H1 (cell line): ENCODE measurements around the gene POLE4. TPM values are rescaled to one million over a fixed set of nuclear protein-coding genes. Genes with fewer than 3 reads are reported as not detected.

Experiments
- CTCF ChIA-PET: fragments of 300-600 bp; sonication (Branson Sonifier 250); formaldehyde crosslinking; loops from one replicate; lab custom pipeline; 2021; ENCODE audit not compliant: partially characterized antibody; lab: Charles Lee
- POLR2A ChIA-PET: fragments of 300-600 bp; sonication (Branson Sonifier 250); formaldehyde crosslinking; loops from one replicate; lab custom pipeline; 2021; ENCODE audit warnings: inconsistent platforms; ENCODE audit not compliant: partially characterized antibody; lab: Charles Lee
- DNase-seq, 2 experiments: peaks; one replicate each; pipeline versions ENCODE4 v3.0.0 to v3.0.0-alpha.2; 2010 to 2022; ENCODE audit warnings: low spot score in 2 of 2, low read depth in 1 of 2, mixed read lengths in 1 of 2
- FAIRE-seq: peaks from 2 replicates; lab custom pipeline; 2011; peaks lifted over from hg19 to GRCh38; lab: Jason Lieb, UNC
- H2AFZ ChIP-seq: 2 replicates; pipeline ENCODE4 v1.8.1; 2012; ENCODE audit warnings: low read length, inconsistent platforms
- H2AK5ac ChIP-seq: 2 replicates; pipeline ENCODE4 v1.6.1; 2013; ENCODE audit warnings: low read depth, low read length
- H2BK120ac ChIP-seq: replicated peaks from 2 replicates; pipeline ENCODE3; 2013; ENCODE audit warnings: low read depth, low read length, inconsistent platforms
- H2BK12ac ChIP-seq: 2 replicates; pipeline ENCODE4 v1.6.1; 2013; ENCODE audit warnings: low read depth, low read length
- H2BK15ac ChIP-seq: 2 replicates; pipeline ENCODE4 v1.6.1; 2013; ENCODE audit warnings: low read length
- H2BK20ac ChIP-seq: 2 replicates; pipeline ENCODE4 v1.6.1; 2013; ENCODE audit warnings: low read length
- H2BK5ac ChIP-seq: 2 replicates; pipeline ENCODE4 v1.6.1; 2013; ENCODE audit warnings: low read depth, low read length
- H3K14ac ChIP-seq: 2 replicates; pipeline ENCODE4 v1.6.1; 2013; ENCODE audit warnings: inconsistent platforms; ENCODE audit not compliant: insufficient read length
- H3K18ac ChIP-seq: 2 replicates; pipeline ENCODE4 v1.6.1; 2013; ENCODE audit warnings: low read length; ENCODE audit errors: extremely low read depth
- H3K23ac ChIP-seq: 2 replicates; pipeline ENCODE4 v1.6.1; 2013; ENCODE audit warnings: inconsistent platforms; ENCODE audit not compliant: insufficient read length
- H3K23me2 ChIP-seq: 2 replicates; pipeline ENCODE4 v1.6.1; 2013; ENCODE audit warnings: low read depth, low read length
- H3K27ac ChIP-seq: 2 replicates; pipeline ENCODE4 v1.6.1; 2011; ENCODE audit warnings: low read depth, low read length, inconsistent platforms
- H3K27me3 ChIP-seq, 4 experiments: replicated peaks in 1 of 4; 1 replicate in 1 of 4; 2 replicates in 3 of 4; pipeline versions ENCODE4 v1.6.1 to v1.8.1; 2011 to 2013; ENCODE audit warnings: low read length in 3 of 4, mild to moderate bottlenecking in 3 of 4, inconsistent platforms in 2 of 4, mixed read lengths in 2 of 4, moderate library complexity in 1 of 4; ENCODE audit not compliant: control insufficient read depth in 3 of 4, insufficient read depth in 3 of 4; ENCODE audit errors: extremely low read depth in 1 of 4
- H3K36me3 ChIP-seq, 4 experiments: 2 replicates each; pipeline versions ENCODE4 v1.6.1 to v1.8.1; 2011 to 2013; ENCODE audit warnings: mild to moderate bottlenecking in 4 of 4, low read length in 3 of 4, moderate library complexity in 2 of 4, control low read depth in 1 of 4, inconsistent platforms in 1 of 4; ENCODE audit not compliant: insufficient read depth in 4 of 4, control insufficient read depth in 2 of 4
- H3K4ac ChIP-seq: replicated peaks from 2 replicates; pipeline ENCODE3; 2013; ENCODE audit warnings: low read length, low read depth, mixed read lengths, inconsistent platforms; ENCODE audit not compliant: insufficient read length
- H3K4me1 ChIP-seq, 4 experiments: replicated peaks in 1 of 4; 1 replicate in 1 of 4; 2 replicates in 3 of 4; pipeline versions ENCODE4 v1.6.1 to v1.8.1; 2011 to 2013; ENCODE audit warnings: low read length in 3 of 4, inconsistent platforms in 2 of 4, mixed read lengths in 1 of 4; ENCODE audit not compliant: insufficient read depth in 4 of 4, control insufficient read depth in 3 of 4
- H3K4me2 ChIP-seq, 2 experiments: 2 replicates each; pipeline versions ENCODE4 v1.6.1 to v1.8.1; 2011 to 2013; ENCODE audit warnings: low read depth in 2 of 2, low read length in 2 of 2, control low read depth in 1 of 2, inconsistent platforms in 1 of 2, mild to moderate bottlenecking in 1 of 2; ENCODE audit not compliant: insufficient read depth in 1 of 2
- H3K4me3 ChIP-seq, 4 experiments: fragments of 200-600, 300-600 bp in 1 of 4; sonication (generic), shearing (Covaris generic), sonication (Bioruptor Twin) in 1 of 4; 2 replicates each; pipeline versions ENCODE4 v1.5.1 to v1.8.1; 2011 to 2016; ENCODE audit warnings: low read length in 4 of 4, low read depth in 3 of 4, control low read depth in 2 of 4, inconsistent platforms in 2 of 4, mild to moderate bottlenecking in 2 of 4, mixed read lengths in 1 of 4, moderate library complexity in 1 of 4; ENCODE audit not compliant: insufficient read depth in 2 of 4; ENCODE audit errors: extremely low read depth in 1 of 4
- H3K56ac ChIP-seq: replicated peaks from 2 replicates; pipeline ENCODE3; 2013; ENCODE audit warnings: low read depth, mild to moderate bottlenecking, mixed read lengths, low read length, inconsistent platforms; ENCODE audit not compliant: insufficient read length
- H3K79me1 ChIP-seq: 2 replicates; pipeline ENCODE4 v1.6.1; 2013; ENCODE audit warnings: low read depth, low read length, control low read depth
- H3K79me2 ChIP-seq, 2 experiments: 2 replicates each; pipeline versions ENCODE4 v1.6.1 to v1.8.1; 2012 to 2013; ENCODE audit warnings: low read length in 2 of 2, mild to moderate bottlenecking in 2 of 2, inconsistent platforms in 1 of 2; ENCODE audit not compliant: insufficient read depth in 2 of 2, control insufficient read depth in 1 of 2
- H3K9ac ChIP-seq, 4 experiments: replicated peaks in 1 of 4; 1 replicate in 1 of 4; 2 replicates in 3 of 4; pipeline versions ENCODE4 v1.6.1 to v1.8.1; 2011 to 2013; ENCODE audit warnings: low read depth in 3 of 4, low read length in 3 of 4, control low read depth in 2 of 4, mild to moderate bottlenecking in 2 of 4, moderate library complexity in 2 of 4, inconsistent platforms in 1 of 4; ENCODE audit errors: extremely low read depth in 1 of 4
- H3K9me3 ChIP-seq, 2 experiments: 2 replicates each; pipeline versions ENCODE4 v1.6.1 to v1.8.1; 2012 to 2013; ENCODE audit warnings: mild to moderate bottlenecking in 2 of 2, moderate library complexity in 2 of 2, control low read depth in 1 of 2, inconsistent platforms in 1 of 2, low read depth in 1 of 2, low read length in 1 of 2, mixed read lengths in 1 of 2; ENCODE audit not compliant: insufficient read depth in 2 of 2
- H4K20me1 ChIP-seq, 2 experiments: replicated peaks in 1 of 2; 2 replicates each; pipeline versions ENCODE3 to v1.8.1; 2011 to 2013; ENCODE audit warnings: inconsistent platforms in 2 of 2, low read length in 2 of 2, mild to moderate bottlenecking in 1 of 2; ENCODE audit not compliant: insufficient read depth in 2 of 2, control insufficient read depth in 1 of 2
- H4K5ac ChIP-seq: 2 replicates; pipeline ENCODE4 v1.6.1; 2013; ENCODE audit warnings: low read length, low read depth, mixed read lengths, inconsistent platforms; ENCODE audit not compliant: insufficient read length
- H4K8ac ChIP-seq: 2 replicates; pipeline ENCODE4 v1.8.0; 2013; ENCODE audit warnings: mild to moderate bottlenecking, moderate library complexity, low read length, inconsistent platforms; ENCODE audit not compliant: insufficient read depth; ENCODE audit errors: extremely low read depth
- H4K91ac ChIP-seq: replicated peaks from 2 replicates; pipeline ENCODE3; 2013; ENCODE audit warnings: low read length, mixed read lengths, inconsistent platforms; ENCODE audit not compliant: insufficient read length
- BCL11A ChIP-seq, 2 experiments: IDR thresholded peaks; one replicate each; pipeline ENCODE4 v1.6.1; 2011; ENCODE audit warnings: low read depth in 2 of 2, low read length in 2 of 2, mild to moderate bottlenecking in 2 of 2
- CTBP2 ChIP-seq: IDR thresholded peaks from 2 replicates; pipeline ENCODE4 v1.7.0; 2011; ENCODE audit warnings: borderline replicate concordance, mild to moderate bottlenecking, moderate library complexity, mixed read lengths, low read length; ENCODE audit not compliant: insufficient read depth, insufficient read length
- HDAC6 ChIP-seq: IDR thresholded peaks from one replicate; pipeline ENCODE4 v1.7.1; 2012; ENCODE audit warnings: low read depth, mild to moderate bottlenecking, inconsistent platforms, low read length, moderate library complexity
- KDM4A ChIP-seq: IDR thresholded peaks from one replicate; pipeline ENCODE4 v1.7.1; 2012; ENCODE audit warnings: low read depth, mild to moderate bottlenecking, moderate library complexity, low read length, inconsistent platforms; ENCODE audit not compliant: severe bottlenecking
- MAFK ChIP-seq: IDR thresholded peaks from 2 replicates; pipeline ENCODE4 v1.6.1; 2012; ENCODE audit warnings: low read depth, mild to moderate bottlenecking, improper control_type of control experiment, low read length
- MAX ChIP-seq: IDR thresholded peaks from 2 replicates; pipeline ENCODE4 v1.6.1; 2012; ENCODE audit warnings: inconsistent platforms
- PHF8 ChIP-seq: fragments of 200-600 bp; sonication (generic); conservative IDR thresholded peaks from 2 replicates; pipeline ENCODE4 v1.7.1; 2012; ENCODE audit warnings: low read depth, mild to moderate bottlenecking, inconsistent platforms, low read length, moderate library complexity
- RAD21 ChIP-seq, 2 experiments: IDR thresholded peaks in 1 of 2; conservative IDR thresholded peaks in 1 of 2; 2 replicates each; pipeline ENCODE4 v1.6.1; 2011; ENCODE audit warnings: low read depth in 2 of 2, low read length in 2 of 2, improper control_type of control experiment in 1 of 2, inconsistent platforms in 1 of 2, mild to moderate bottlenecking in 1 of 2, moderate library complexity in 1 of 2
- SAP30 ChIP-seq: fragments of 300-600 bp; sonication (generic); IDR thresholded peaks from 2 replicates; pipeline ENCODE4 v1.7.1; 2012; ENCODE audit warnings: low read length, moderate library complexity, mild to moderate bottlenecking, inconsistent platforms; ENCODE audit not compliant: insufficient read depth, insufficient replicate concordance
- SIX5 ChIP-seq: IDR thresholded peaks from 2 replicates; pipeline ENCODE4 v1.6.1; 2011; ENCODE audit warnings: mild to moderate bottlenecking, low read depth, low read length
- SRF ChIP-seq: IDR thresholded peaks from 2 replicates; pipeline ENCODE4 v1.6.1; 2011; ENCODE audit warnings: mild to moderate bottlenecking, low read depth, low read length, moderate library complexity
- TEAD4 ChIP-seq: IDR thresholded peaks from 2 replicates; pipeline ENCODE4 v1.6.1; 2012; ENCODE audit warnings: low read depth, low read length, inconsistent platforms, mixed read lengths
- ZNF274 ChIP-seq: IDR thresholded peaks from 2 replicates; pipeline ENCODE4 v1.7.0; 2012; ENCODE audit warnings: low read length, borderline replicate concordance; ENCODE audit errors: extremely low read depth
- WGBS, 2 experiments: shearing (Covaris generic) in 1 of 2; methylation state at CpG; one replicate each; pipeline versions ENCODE4 v1.1.6 to v1.1.7; 2013 to 2015; ENCODE audit warnings: low lambda C conversion rate in 2 of 2, mixed read lengths in 2 of 2, inconsistent platforms in 1 of 2, low coverage in 1 of 2, missing lambda C conversion rate in 1 of 2; ENCODE audit not compliant: insufficient replicate concordance in 2 of 2, insufficient coverage in 1 of 2, insufficient read length in 1 of 2; ENCODE audit errors: extremely low coverage in 1 of 2, missing lambda C conversion rate in 1 of 2; 5-methylcytosine and 5-hydroxymethylcytosine counted together
- polyA plus RNA-seq, 7 experiments: library from polyadenylated mRNA; depleted of rRNA in 3 of 7; stranded (reverse) in 5 of 7; unstranded in 2 of 7; fragments of >200 nt in 5 of 7; fragments of 200-250 nt in 2 of 7; gene quantifications; 1 replicate in 5 of 7; 2 replicates in 1 of 7; 4 replicates in 1 of 7; pipeline versions ENCODE4 v1.2.1 to v1.2.3, GENCODE V29; 2011 to 2013; ENCODE audit warnings: missing spikeins in 2 of 7, mixed read lengths in 2 of 7
- total RNA-seq: library from RNA; stranded (reverse); fragmentation: NEBNext Ultra II Directional; extraction: Animal tissue kit (Norgen Biotek cat#: 25700); gene quantifications from 2 replicates; pipeline ENCODE4 v1.2.1, GENCODE V29; 2021

POLE4 gene
- total and polyA plus RNA-seq, 2 of the 8 experiments (the other 6 are each of a cell fraction or from before 2014, with no cell fraction given) = 16.7 to 44.7 TPM

GRCh38 chr2:74951211-74951754 is 7.2 kb upstream of the POLE4 start:
- Histone ChIP-seq H4K8ac (no peak overlapping the region), H3K36me3 (no peaks in the 10 kb centered on the region), H3K23ac (no peak overlapping the region), H3K9me3 (peaks cover 2 to 5% of the 10 kb centered on the region in 2 experiments; a peak in 2 of 4 replicates), H4K91ac (no peak overlapping the region), H3K9ac (no peak overlapping the region), H3K56ac (no peak overlapping the region), H2BK120ac (no peak overlapping the region), H4K5ac (no peak overlapping the region), H3K23me2 (no peaks in the 10 kb centered on the region), H3K27ac (no peak overlapping the region), H2BK5ac (no peak overlapping the region), H3K4me2 (no peak overlapping the region), H3K27me3 (no peaks in the 10 kb centered on the region), H2BK20ac (no peak overlapping the region), H3K4me1 (peaks cover 0 to 9% (median 6%) of the 10 kb centered on the region in 4 experiments; a peak in 4 of 7 replicates), H2AK5ac (no peak overlapping the region), H2BK15ac (no peak overlapping the region), H2BK12ac (no peak overlapping the region), H3K4me3 (no peak overlapping the region), H3K18ac (no peak overlapping the region), H4K20me1 (no peaks in the 10 kb centered on the region), H2AFZ (no peak overlapping the region), H3K79me1 (no peaks in the 10 kb centered on the region), H3K14ac (no peak overlapping the region), H3K4ac (no peak overlapping the region), H3K79me2 (no peaks in the 10 kb centered on the region)
- CTCF ChIA-PET = interaction anchor here (0.6 kb wide), 1 partner anchor 31 kb away, joined by 3 read pairs; no protein-coding TSS in a partner anchor
- no peak for DNase-seq
- POLR2A ChIA-PET = no interaction called here
- FAIRE-seq = no peak
- WGBS, 2 experiments = 79% methylated on average over 1 of the region's 1 CpG; no CpG with 5 or more reads in 1 of the 2 experiments
- TF ChIP-seq ZNF274 = no peak
- no peak for TF ChIP-seq HDAC6
- TF ChIP-seq CTBP2 = no peak
- no peak for TF ChIP-seq RAD21 (IDR thresholded peaks at IDR 0.05 in 1 of 2, conservative IDR thresholded peaks at IDR 0.05 in 1 of 2; ENCODE audit: low read depth in 2 of 2, low read length in 2 of 2)
- no peak for TF ChIP-seq MAFK
- no peak for TF ChIP-seq BCL11A (IDR thresholded peaks at IDR 0.05; ENCODE audit: low read depth in 2 of 2, low read length in 2 of 2)
- no peak for TF ChIP-seq TEAD4
- no peak for TF ChIP-seq SAP30
- no peak for TF ChIP-seq SRF
- no peak for TF ChIP-seq SIX5
- TF ChIP-seq PHF8 = no peak
- no peak for TF ChIP-seq MAX
- TF ChIP-seq KDM4A = no peak
